ENCODE results near the gene BBOX1. TPM values are rescaled to one million over a fixed set of nuclear protein-coding genes. Genes with fewer than 3 reads are reported as not detected.

BBOX1 gene
- polyA plus RNA-seq, 2 of the 4 experiments (the other 2 are of a cell fraction), result not detected

GRCh38 chr11:27097551-27097950 lies 56.9 kb downstream of the BBOX1 start:
- CTCF ChIA-PET, result no interaction called here

DNA sequence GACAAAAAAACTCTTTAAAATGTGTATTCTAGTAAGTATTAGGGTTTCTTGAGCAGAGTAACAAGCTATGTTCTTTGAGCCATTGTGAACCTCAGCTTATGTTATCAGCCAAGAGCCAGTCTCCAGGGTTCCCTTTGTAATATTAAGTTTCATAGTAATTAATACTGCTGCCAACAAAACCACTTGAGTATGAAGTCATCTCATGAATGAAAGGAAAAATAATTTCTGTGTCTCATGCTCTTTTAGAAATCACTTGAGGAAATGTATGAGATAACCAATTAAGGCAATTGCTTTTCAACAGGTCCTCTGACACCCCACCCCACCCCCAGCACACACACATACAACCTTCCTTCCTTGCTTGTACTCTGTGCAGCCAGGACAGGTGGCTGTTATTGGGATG lies 59.9 kb downstream of the BBOX1 start:
- no peak overlapping the region for H3K4me3 ChIP-seq
- no peak for ATAC-seq
- FAIRE-seq, result no peak
- no peak overlapping the region for H3K4me2 ChIP-seq
- H3K9me3 ChIP-seq, result no peaks in the 10 kb centered on the region
- no peak for DNase-seq (ENCODE audit: low read depth in 1 of 2, low spot score in 1 of 2)
- POLR2A ChIA-PET, result no interaction called here
- TF ChIP-seq ZSCAN20 (CRISPR knock-in tag; IDR thresholded peaks at IDR 0.05), result no peak
- TF ChIP-seq RARB (CRISPR knock-in tag; IDR thresholded peaks at IDR 0.05), result no peak
- TF ChIP-seq GATA3 (IDR thresholded peaks at IDR 0.05; ENCODE audit: borderline replicate concordance), result no peak
- TF ChIP-seq, protein P1, sequence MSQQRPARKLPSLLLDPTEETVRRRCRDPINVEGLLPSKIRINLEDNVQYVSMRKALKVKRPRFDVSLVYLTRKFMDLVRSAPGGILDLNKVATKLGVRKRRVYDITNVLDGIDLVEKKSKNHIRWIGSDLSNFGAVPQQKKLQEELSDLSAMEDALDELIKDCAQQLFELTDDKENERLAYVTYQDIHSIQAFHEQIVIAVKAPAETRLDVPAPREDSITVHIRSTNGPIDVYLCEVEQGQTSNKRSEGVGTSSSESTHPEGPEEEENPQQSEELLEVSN (IDR thresholded peaks at IDR 0.05; ENCODE audit: borderline replicate concordance, low read depth), result no peak
- TF ChIP-seq TP53 (CRISPR knock-in tag; IDR thresholded peaks at IDR 0.05), result no peak
- no peak for TF ChIP-seq ESRRA (IDR thresholded peaks at IDR 0.05; ENCODE audit: borderline replicate concordance, low read length)
- TF ChIP-seq EHMT2 (IDR thresholded peaks at IDR 0.05; ENCODE audit: low read depth), result no peak
- no peaks in the 10 kb centered on the region for H3K4me1 ChIP-seq
- CTCF ChIA-PET, result interaction anchor here (0.9 kb wide), 1 partner anchor 58 kb away, joined by 3 read pairs; no protein-coding TSS in a partner anchor
- H3K27ac ChIP-seq, result no peak overlapping the region

More at GRCh38 chr11:27097551-27097950, 56.9 kb downstream of the BBOX1 start:
- H3K27ac ChIP-seq, result no peak overlapping the region
- FAIRE-seq, result no peak
- no peak for ATAC-seq
- H3K9me3 ChIP-seq, result no peaks in the 10 kb centered on the region
- DNase-seq (ENCODE audit: low read depth in 1 of 2, low spot score in 1 of 2), result no peak
- WGBS (ENCODE audit: missing lambda C conversion rate), result 16% methylated on average over 4 of the region's 4 CpGs
- no peak overlapping the region for H3K4me2 ChIP-seq
- no peaks in the 10 kb centered on the region for H3K4me1 ChIP-seq
- no peak overlapping the region for H3K4me3 ChIP-seq
- TF ChIP-seq EHF (CRISPR knock-in tag; IDR thresholded peaks at IDR 0.05) (no peak), HDAC2 (IDR thresholded peaks at IDR 0.05) (no peak), FOSL2 (IDR thresholded peaks at IDR 0.05) (no peak), FOSL2 (CRISPR knock-in tag; IDR thresholded peaks at IDR 0.05) (no peak), TP53 (CRISPR knock-in tag; IDR thresholded peaks at IDR 0.05) (no peak), RNF2 (IDR thresholded peaks at IDR 0.05; ENCODE audit: borderline replicate concordance, low read depth) (no peak), ZSCAN20 (CRISPR knock-in tag; IDR thresholded peaks at IDR 0.05) (no peak), FOSB (CRISPR knock-in tag; IDR thresholded peaks at IDR 0.05) (no peak)
- TF ChIP-seq, protein P1 (IDR thresholded peaks at IDR 0.05; ENCODE audit: borderline replicate concordance, low read depth), result no peak
- POLR2A ChIA-PET, result no interaction called here

GRCh38 chr11:27107548-27107947 lies 66.9 kb downstream of the BBOX1 start:
- POLR2A ChIA-PET, result no interaction called here

DNA sequence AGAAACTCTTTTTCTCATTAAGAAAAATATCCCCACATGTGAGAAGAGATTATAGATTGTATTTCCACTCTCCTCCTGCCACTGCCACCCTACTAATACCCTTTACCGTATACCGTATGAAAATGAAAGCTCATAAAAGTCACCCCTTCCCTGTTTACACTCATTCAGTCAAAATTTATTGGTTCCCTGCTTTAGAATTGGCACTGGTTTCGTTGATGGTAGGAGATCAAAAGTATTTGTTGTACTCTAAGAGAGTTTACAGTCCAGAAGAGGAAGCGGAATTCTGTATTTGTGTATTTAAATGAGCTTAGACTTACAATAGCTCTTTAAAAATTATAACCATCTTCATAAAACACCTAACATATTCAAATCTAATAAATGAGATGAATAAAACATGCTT lies 68.2 kb downstream of the BBOX1 start:
- no peak for DNase-seq (ENCODE audit: low read depth in 1 of 2, low spot score in 1 of 2)
- ChIA-PET CTCF (no interaction called here), POLR2A (no interaction called here)
- Histone ChIP-seq H3K4me1 (no peaks in the 10 kb centered on the region), H3K9me3 (no peaks in the 10 kb centered on the region), H3K4me2 (no peak overlapping the region), H3K27ac (no peak overlapping the region), H3K4me3 (no peak overlapping the region)
- WGBS (ENCODE audit: missing lambda C conversion rate), result 54% methylated on average over 4 of the region's 4 CpGs
- TF ChIP-seq RNF2 (IDR thresholded peaks at IDR 0.05; ENCODE audit: borderline replicate concordance, low read depth) (no peak), HEYL (CRISPR knock-in tag; IDR thresholded peaks at IDR 0.05) (no peak), MAZ (IDR thresholded peaks at IDR 0.05; ENCODE audit: borderline replicate concordance, low read depth, low read length) (no peak), NPAS2 (CRISPR knock-in tag; IDR thresholded peaks at IDR 0.05; ENCODE audit: borderline replicate concordance) (no peak), CHD4 (IDR thresholded peaks at IDR 0.05; ENCODE audit: borderline replicate concordance) (no peak), NR3C1 (IDR thresholded peaks at IDR 0.05) (no peak), HOXA7 (CRISPR knock-in tag; IDR thresholded peaks at IDR 0.05) (no peak), ZFP36 (IDR thresholded peaks at IDR 0.05; ENCODE audit: borderline replicate concordance, partially characterized antibody) (no peak), EHMT2 (IDR thresholded peaks at IDR 0.05; ENCODE audit: low read depth) (no peak), POLR2A (IDR thresholded peaks at IDR 0.05; ENCODE audit: low read length) (no peak), POLR2AphosphoS2 (conservative IDR thresholded peaks at IDR 0.05; ENCODE audit: low read length) (no peak)
- FAIRE-seq, result no peak
- no peak for ATAC-seq

More at GRCh38 chr11:27107548-27107947, 66.9 kb downstream of the BBOX1 start:
- Histone ChIP-seq H3K27ac (no peak overlapping the region), H3K4me3 (no peak overlapping the region), H3K9me3 (no peaks in the 10 kb centered on the region), H3K4me1 (no peaks in the 10 kb centered on the region), H3K4me2 (no peak overlapping the region)
- FAIRE-seq (no peak), ATAC-seq (no peak), DNase-seq (ENCODE audit: low read depth in 1 of 2, low spot score in 1 of 2) (no peak)
- no peak for TF ChIP-seq NPAS2 (CRISPR knock-in tag; IDR thresholded peaks at IDR 0.05; ENCODE audit: borderline replicate concordance)
- TF ChIP-seq HES2 (IDR thresholded peaks at IDR 0.05), result no peak
- no peak for TF ChIP-seq ELK1 (IDR thresholded peaks at IDR 0.05; ENCODE audit: low read depth, low read length)
- TF ChIP-seq MYC (IDR thresholded peaks at IDR 0.05; ENCODE audit: borderline replicate concordance, low read length), result no peak
- TF ChIP-seq SREBF2 (IDR thresholded peaks at IDR 0.05), result no peak
- TF ChIP-seq PHF8 (IDR thresholded peaks at IDR 0.05; ENCODE audit: borderline replicate concordance, low read depth), result no peak
- no peak for TF ChIP-seq CBX8 (IDR thresholded peaks at IDR 0.05)
- CTCF ChIA-PET, result interaction anchor here (1.4 kb wide), 1 partner anchor 51 kb away, joined by 4 read pairs; no protein-coding TSS in a partner anchor
